Non-pigmented ciliary epithelial cell (primary cell): ENCODE measurements around the gene RHOH.

Source experiments
- DNase-seq: peaks from one replicate; pipeline ENCODE4 v3.0.0-alpha.2; 2010; ENCODE audit warnings: low read depth

Gene RHOH

GRCh38 chr4:40205259-40206198, 8.7 kb downstream of the RHOH start:
- DNase-seq, result no peak

- DNase-seq, result no peak
Measured at GRCh38 chr4:40206426-40206825, 9.6 kb downstream of the RHOH start.

GRCh38 chr4:40209401-40209800, 12.6 kb downstream of the RHOH start:
- no peak for DNase-seq

GRCh38 chr4:40210776-40211175, 13.9 kb downstream of the RHOH start:
- no peak for DNase-seq

- no peak for DNase-seq
Measured at GRCh38 chr4:40211224-40212185, 14.7 kb downstream of the RHOH start.

GRCh38 chr4:40212674-40213527, 16.1 kb downstream of the RHOH start:
- DNase-seq, result no peak

GRCh38 chr4:40214038-40214437, 17.2 kb downstream of the RHOH start:
- no peak for DNase-seq

- no peak for DNase-seq
Measured at GRCh38 chr4:40214661-40215418, 18.0 kb downstream of the RHOH start.

- no peak for DNase-seq
Measured at GRCh38 chr4:40216622-40217366, 20.0 kb downstream of the RHOH start.

- no peak for DNase-seq
Measured at GRCh38 chr4:40221744-40222143, 24.9 kb downstream of the RHOH start.

- DNase-seq, result no peak
Measured at GRCh38 chr4:40223343-40223742, 26.5 kb downstream of the RHOH start.

- no peak for DNase-seq
Measured at GRCh38 chr4:40224432-40224831, 27.6 kb downstream of the RHOH start.

GRCh38 chr4:40225497-40225896, 28.7 kb downstream of the RHOH start:
- DNase-seq, result no peak

- DNase-seq, result no peak
Measured at GRCh38 chr4:40227284-40227683, 30.5 kb downstream of the RHOH start.

GRCh38 chr4:40228497-40229365, 31.9 kb downstream of the RHOH start:
- no peak for DNase-seq

GRCh38 chr4:40231316-40231863, 34.6 kb downstream of the RHOH start:
- DNase-seq, result no peak

- no peak for DNase-seq
Measured at GRCh38 chr4:40232610-40233009, 35.8 kb downstream of the RHOH start.

GRCh38 chr4:40233227-40233626, 36.4 kb downstream of the RHOH start:
- no peak for DNase-seq

- DNase-seq, result no peak
Measured at GRCh38 chr4:40234519-40235039, 37.7 kb downstream of the RHOH start.
